Cardiac fibroblast (primary cell): ENCODE data around the gene PPP2R5E.

Source experiments
- DNase-seq, 2 donors: peaks; one replicate each; pipeline versions ENCODE4 v3.0.0 to v3.0.0-alpha.2; 2010; ENCODE audit warnings: low read depth in 2 of 2
- H3K4me3 ChIP-seq, 2 donors: replicated peaks in 1 of 2; 1 replicate in 1 of 2; 2 replicates in 1 of 2; pipeline ENCODE4 v1.5.1; 2011; ENCODE audit warnings: low read depth in 2 of 2, low read length in 2 of 2, mild to moderate bottlenecking in 2 of 2, moderate library complexity in 1 of 2
- TF ChIP-seq, protein P1 (sequence below): IDR thresholded peaks from one replicate; pipeline ENCODE4 v1.5.1; 2011; ENCODE audit warnings: low read depth, mild to moderate bottlenecking, low read length, inconsistent platforms

PPP2R5E gene

DNA sequence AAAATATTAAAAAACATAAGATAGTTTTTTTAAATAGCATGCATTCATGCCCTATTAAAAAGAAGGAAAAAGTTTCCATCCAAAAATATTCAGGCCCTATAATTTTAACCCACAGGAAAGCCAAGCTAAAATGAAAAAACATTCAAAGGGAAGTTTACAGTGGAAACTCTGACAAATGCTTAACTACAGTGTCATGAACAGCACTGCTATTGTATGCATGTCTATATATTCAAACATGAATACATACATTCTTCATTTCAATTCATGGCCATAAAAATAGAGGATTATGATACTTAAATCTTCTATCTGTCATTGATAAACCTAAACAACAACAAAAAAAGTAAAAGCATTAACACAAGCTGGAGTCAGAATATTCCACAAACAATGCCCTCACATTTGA is 67.4 kb downstream of the PPP2R5E start:
- DNase-seq = no peak
- H3K4me3 ChIP-seq = no peak overlapping the region
- TF ChIP-seq, protein P1, sequence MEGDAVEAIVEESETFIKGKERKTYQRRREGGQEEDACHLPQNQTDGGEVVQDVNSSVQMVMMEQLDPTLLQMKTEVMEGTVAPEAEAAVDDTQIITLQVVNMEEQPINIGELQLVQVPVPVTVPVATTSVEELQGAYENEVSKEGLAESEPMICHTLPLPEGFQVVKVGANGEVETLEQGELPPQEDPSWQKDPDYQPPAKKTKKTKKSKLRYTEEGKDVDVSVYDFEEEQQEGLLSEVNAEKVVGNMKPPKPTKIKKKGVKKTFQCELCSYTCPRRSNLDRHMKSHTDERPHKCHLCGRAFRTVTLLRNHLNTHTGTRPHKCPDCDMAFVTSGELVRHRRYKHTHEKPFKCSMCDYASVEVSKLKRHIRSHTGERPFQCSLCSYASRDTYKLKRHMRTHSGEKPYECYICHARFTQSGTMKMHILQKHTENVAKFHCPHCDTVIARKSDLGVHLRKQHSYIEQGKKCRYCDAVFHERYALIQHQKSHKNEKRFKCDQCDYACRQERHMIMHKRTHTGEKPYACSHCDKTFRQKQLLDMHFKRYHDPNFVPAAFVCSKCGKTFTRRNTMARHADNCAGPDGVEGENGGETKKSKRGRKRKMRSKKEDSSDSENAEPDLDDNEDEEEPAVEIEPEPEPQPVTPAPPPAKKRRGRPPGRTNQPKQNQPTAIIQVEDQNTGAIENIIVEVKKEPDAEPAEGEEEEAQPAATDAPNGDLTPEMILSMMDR = no peak

DNA sequence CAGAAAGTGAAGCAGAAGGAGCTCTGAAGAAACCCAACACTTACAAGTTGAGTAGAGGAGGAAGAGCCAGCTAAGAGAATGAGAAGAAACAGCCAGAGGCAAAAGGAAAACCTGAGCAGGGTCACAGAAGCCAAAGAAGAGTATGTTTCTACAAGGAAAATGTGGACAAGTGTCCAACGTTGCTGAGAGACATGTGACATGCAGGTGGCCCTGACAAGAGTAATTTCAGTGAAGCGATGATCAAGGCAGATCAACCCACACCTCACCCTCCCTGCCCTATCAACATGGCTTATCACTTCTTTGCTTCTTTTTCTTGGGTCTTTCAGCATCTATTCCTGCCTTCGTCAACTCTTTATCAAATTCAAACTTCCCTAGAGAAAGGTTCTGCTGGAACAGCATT is 68.3 kb downstream of the PPP2R5E start:
- H3K4me3 ChIP-seq = no peak overlapping the region
- TF ChIP-seq, protein P1 = no peak
- no peak for DNase-seq

DNA sequence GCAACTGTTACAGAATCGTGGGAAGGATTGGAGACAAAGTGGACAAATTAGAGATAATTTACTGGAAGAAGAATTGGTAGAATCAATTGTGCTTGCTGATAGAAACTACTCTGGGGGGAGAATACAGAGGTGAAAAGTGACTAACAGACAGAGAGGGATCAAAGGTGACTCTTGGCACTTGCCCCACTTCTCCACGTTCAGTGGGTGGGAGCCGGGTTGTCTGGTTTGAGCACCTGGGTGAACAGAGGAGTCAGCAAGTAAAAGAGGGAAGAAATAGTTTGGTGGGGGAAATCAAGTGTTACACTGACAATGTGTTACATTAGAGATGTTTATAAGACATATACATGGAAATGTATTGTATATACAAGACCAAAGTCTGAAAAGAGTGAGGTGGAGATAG is 69.1 kb downstream of the PPP2R5E start:
- TF ChIP-seq, protein P1 = no peak
- DNase-seq = no peak
- no peak overlapping the region for H3K4me3 ChIP-seq

DNA sequence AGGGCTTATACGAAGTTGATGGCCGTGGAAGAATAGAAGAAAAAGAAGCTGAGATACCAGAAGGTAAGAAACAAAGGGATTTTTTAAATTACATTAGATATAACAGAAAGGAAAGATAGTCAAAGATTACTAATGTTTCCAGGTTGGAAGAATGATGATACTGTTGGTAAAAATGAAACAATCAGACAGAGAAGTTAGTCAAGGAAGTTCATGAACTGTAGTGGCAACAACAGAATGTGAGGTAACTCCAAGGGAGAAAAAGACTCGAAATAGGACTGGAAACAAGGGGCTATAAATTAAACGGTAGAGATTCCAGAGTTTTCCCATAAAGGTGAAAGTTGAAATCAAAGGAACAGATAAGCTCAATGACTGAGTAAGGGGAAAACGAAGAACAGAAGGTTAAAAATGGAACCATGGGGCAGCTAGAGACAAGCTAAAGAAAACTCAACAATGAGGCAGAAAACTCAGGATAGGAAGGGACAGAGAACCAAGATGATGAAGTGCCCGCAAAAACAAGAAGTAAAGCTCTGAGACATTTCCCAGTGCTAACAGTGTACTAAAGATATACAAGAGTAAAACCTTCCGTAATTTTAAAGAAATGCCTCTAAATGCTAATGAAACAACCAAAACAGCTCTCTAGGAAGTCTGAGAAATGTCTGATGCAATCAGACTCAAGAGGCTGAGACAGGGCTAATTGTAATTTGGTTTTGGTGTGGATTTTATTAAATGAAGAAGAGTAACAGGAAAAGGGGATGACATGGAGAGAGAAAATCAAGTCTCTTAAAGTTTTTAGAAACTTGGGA is 70.0 kb downstream of the PPP2R5E start:
- DNase-seq = no peak

DNA sequence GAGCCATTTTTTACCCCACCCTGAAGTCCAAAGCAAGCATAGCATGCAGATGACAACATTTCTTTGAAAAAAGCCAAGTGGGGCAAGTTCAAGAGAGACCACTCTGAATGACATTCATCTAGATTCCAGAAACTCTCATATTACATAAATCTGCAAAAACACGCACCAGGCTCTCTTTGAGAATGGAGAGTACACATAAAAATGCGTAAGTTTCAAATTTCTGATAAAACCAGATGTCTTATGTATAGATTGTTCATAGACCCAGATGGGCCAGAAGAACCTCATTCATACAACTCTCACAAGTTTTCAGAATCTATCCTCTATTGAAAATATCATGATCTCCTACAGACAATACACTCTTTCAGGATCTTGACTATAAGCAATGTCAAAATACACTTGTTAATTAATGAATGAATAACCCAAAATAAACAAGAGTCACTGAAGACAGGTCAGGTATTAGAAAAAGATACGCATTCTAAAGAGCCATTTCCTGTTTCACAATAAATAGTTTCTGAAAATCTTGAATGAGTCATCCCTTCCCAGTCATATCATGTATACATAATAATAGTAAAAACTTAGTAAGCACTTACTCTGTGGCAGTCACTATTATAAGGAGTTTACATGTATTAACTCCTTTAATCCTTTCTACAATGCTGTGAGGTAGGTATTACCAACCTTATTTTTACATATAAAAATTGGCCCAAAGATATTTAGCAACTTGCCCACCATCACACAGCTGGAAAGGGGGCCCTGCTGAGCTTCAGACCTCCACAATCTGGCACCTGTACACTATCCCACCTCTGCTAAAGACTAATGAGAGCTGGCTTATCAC is 72.0 kb downstream of the PPP2R5E start:
- TF ChIP-seq, protein P1 = no peak
- no peak overlapping the region for H3K4me3 ChIP-seq
- DNase-seq = peak; percentile 65 to 78

More for the DNA sequence above, 70.0 kb downstream of the PPP2R5E start:
- TF ChIP-seq, protein P1 = no peak
- no peak overlapping the region for H3K4me3 ChIP-seq

DNA sequence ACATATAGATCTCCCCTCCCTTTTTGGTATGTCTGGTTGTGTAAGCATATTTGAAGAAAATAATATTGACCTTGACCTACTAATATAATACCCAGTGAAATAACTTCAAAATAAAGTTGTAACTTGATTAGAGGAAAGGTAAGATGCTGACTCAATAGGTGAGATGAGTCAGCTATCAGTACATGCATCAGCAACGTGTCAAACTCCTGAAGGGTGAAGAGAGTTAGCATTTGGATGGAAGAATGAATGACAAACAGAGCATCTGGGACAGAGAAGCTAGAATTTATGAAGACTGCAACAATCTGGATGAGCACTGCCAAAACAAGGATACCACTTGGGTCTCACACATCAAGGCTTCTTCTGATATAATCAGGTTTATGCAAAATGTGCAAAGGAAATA is 74.9 kb downstream of the PPP2R5E start:
- TF ChIP-seq, protein P1 = no peak
- DNase-seq = no peak
- no peak overlapping the region for H3K4me3 ChIP-seq
